WTC11 (cell line): ENCODE results near the gene CERCAM. TPM values are rescaled to one million over a fixed set of nuclear protein-coding genes. Genes with fewer than 3 reads are reported as not detected.

Source experiments
- ATAC-seq: fragments of 200-7000 bp; cut with Tn5 transposase; 2 replicates; pipeline ENCODE4 v1.10.0; 2021; ENCODE audit warnings: mild to moderate bottlenecking, moderate library complexity
- CTCF ChIA-PET: fragments of 300-600 bp; sonication (Branson Sonifier 250); formaldehyde crosslinking; loops from one replicate; lab custom pipeline; 2021; ENCODE audit warnings: antibody characterized with exemption; lab: Charles Lee
- POLR2A ChIA-PET: fragments of 350-600 bp; sonication (Branson Sonifier 250); formaldehyde crosslinking; loops from one replicate; lab custom pipeline; 2021; ENCODE audit warnings: antibody characterized with exemption; lab: Charles Lee
- DNase-seq: peaks from one replicate; pipeline ENCODE4 v3.0.0; 2021; ENCODE audit warnings: low spot score
- H3K27ac Mint-ChIP-seq: 2 replicates; pipeline ENCODE4 v1.8.0; 2021; ENCODE audit warnings: mixed read lengths
- H3K27me3 Mint-ChIP-seq: 2 replicates; pipeline ENCODE4 v1.8.0; 2021; ENCODE audit warnings: low read depth, mild to moderate bottlenecking, moderate library complexity, mixed read lengths
- H3K36me3 Mint-ChIP-seq: 2 replicates; pipeline ENCODE4 v1.8.0; 2021; ENCODE audit warnings: mixed read lengths
- H3K4me1 Mint-ChIP-seq: 2 replicates; pipeline ENCODE4 v1.8.0; 2022; ENCODE audit warnings: mixed read lengths
- H3K4me3 Mint-ChIP-seq: 2 replicates; pipeline ENCODE4 v1.8.0; 2021; ENCODE audit warnings: mild to moderate bottlenecking, moderate library complexity, mixed read lengths
- H3K9me3 Mint-ChIP-seq: 2 replicates; pipeline ENCODE4 v1.8.0; 2021; ENCODE audit warnings: mixed read lengths
- ATF3 ChIP-seq: sonication (generic); formaldehyde crosslinking; conservative IDR thresholded peaks from 2 replicates; pipeline ENCODE4 v1.8.1; 2022; ENCODE audit warnings: mild to moderate bottlenecking, missing genetic modification reagents
- CREM ChIP-seq: sonication (generic); formaldehyde crosslinking; IDR thresholded peaks from 2 replicates; pipeline ENCODE4 v1.8.1; 2022; ENCODE audit warnings: mild to moderate bottlenecking, missing genetic modification reagents, moderate library complexity
- FOXK1 ChIP-seq: sonication (generic); formaldehyde crosslinking; IDR thresholded peaks from 2 replicates; pipeline ENCODE4 v1.8.0; 2022; ENCODE audit warnings: mild to moderate bottlenecking, moderate library complexity, missing genetic modification reagents
- HMGXB4 ChIP-seq: sonication (generic); formaldehyde crosslinking; IDR thresholded peaks from 2 replicates; pipeline ENCODE4 v1.8.1; 2023; ENCODE audit warnings: mild to moderate bottlenecking, moderate library complexity, missing genetic modification reagents
- PREB ChIP-seq: sonication (generic); formaldehyde crosslinking; IDR thresholded peaks from 2 replicates; pipeline ENCODE4 v1.8.1; 2022; ENCODE audit warnings: mild to moderate bottlenecking, missing genetic modification reagents, moderate library complexity, borderline replicate concordance
- USF2 ChIP-seq: sonication (generic); formaldehyde crosslinking; IDR thresholded peaks from 2 replicates; pipeline ENCODE4 v1.8.1; 2023; ENCODE audit warnings: mild to moderate bottlenecking, missing genetic modification reagents, moderate library complexity
- ZNF263 ChIP-seq: sonication (generic); formaldehyde crosslinking; IDR thresholded peaks from 2 replicates; pipeline ENCODE4 v1.8.1; 2022; ENCODE audit warnings: low read depth, mild to moderate bottlenecking, moderate library complexity, missing genetic modification reagents
- ZNF281 ChIP-seq: sonication (generic); formaldehyde crosslinking; IDR thresholded peaks from 2 replicates; pipeline ENCODE4 v1.8.0; 2023; ENCODE audit warnings: mild to moderate bottlenecking, missing genetic modification reagents
- ZNF425 ChIP-seq: fragments of 250-450 bp; sonication (Bioruptor Pico); conservative IDR thresholded peaks from 2 replicates; pipeline ENCODE4 v1.9.0; 2021; ENCODE audit warnings: mild to moderate bottlenecking
- ZSCAN18 ChIP-seq: fragments of 250-450 bp; sonication (Bioruptor Pico); IDR thresholded peaks from 2 replicates; pipeline ENCODE4 v2.1.2; 2022; ENCODE audit warnings: mild to moderate bottlenecking, moderate library complexity
- total RNA-seq: library from RNA; stranded (reverse); gene quantifications from 3 replicates; pipeline ENCODE4 v1.2.3, GENCODE V29; 2021

Gene CERCAM
- total RNA-seq, 1 experiment from 2014 or later, result 15.2 TPM

GRCh38 chr9:128394379-128395168, 26.1 kb upstream of the CERCAM start:
- peak; percentile 43 for TF ChIP-seq USF2 (CRISPR knock-in tag)
- TF ChIP-seq HMGXB4, result no peak
- TF ChIP-seq, all 79 proteins: peak for 1
- H3K27ac Mint-ChIP-seq, result no peak overlapping the region
- H3K27me3 Mint-ChIP-seq, result peaks cover 97% of the 10 kb centered on the region
- H3K4me3 Mint-ChIP-seq, result peak overlapping the region; percentile 63
- no peaks in the 10 kb centered on the region; the same call in none of the 2 replicates for H3K36me3 Mint-ChIP-seq
- ChIA-PET CTCF (interaction anchor here (0.9 to 8.3 kb wide), 7 partner anchors 10 to 140 kb away, joined by 3 to 74 read pairs (median 3); no protein-coding TSS in a partner anchor), POLR2A (no interaction called here)
- no peak for DNase-seq
- H3K4me1 Mint-ChIP-seq, result peaks cover 57% of the 10 kb centered on the region
- ATAC-seq, result peak; percentile 1; the same call in 1 of the 2 replicates
- H3K9me3 Mint-ChIP-seq, result no peaks in the 10 kb centered on the region

- DNase-seq, result peak; percentile 39
- Mint-ChIP-seq H3K4me1 (peaks cover 33% of the 10 kb centered on the region), H3K36me3 (no peaks in the 10 kb centered on the region; the same call in 1 of the 2 replicates)
- no peak for TF ChIP-seq PREB (CRISPR knock-in tag)
- TF ChIP-seq ZSCAN18 (CRISPR knock-in tag), result no peak
- TF ChIP-seq CREM (CRISPR knock-in tag), result no peak
- no peak for TF ChIP-seq ZNF263 (CRISPR knock-in tag)
- TF ChIP-seq ATF3 (CRISPR knock-in tag), result no peak
- TF ChIP-seq ZNF425 (CRISPR knock-in tag), result no peak
- TF ChIP-seq ZNF281 (CRISPR knock-in tag), result peak; percentile 23; the same call in 1 of the 2 replicates
- peak; percentile 31; the same call in 1 of the 2 replicates for TF ChIP-seq FOXK1 (CRISPR knock-in tag)
- TF ChIP-seq, all 79 proteins: peak for 2
- Mint-ChIP-seq H3K4me3 (no peak overlapping the region; the same call in 1 of the 2 replicates), H3K27me3 (peaks cover 97% of the 10 kb centered on the region), H3K9me3 (no peaks in the 10 kb centered on the region), H3K27ac (no peak overlapping the region)
- ChIA-PET CTCF (interaction anchor here (0.6 to 3.5 kb wide), 10 partner anchors 10 to 1229 kb away, joined by 4 to 19 read pairs (median 6); partner anchors contain the start of genes CERCAM and NTMT1), POLR2A (no interaction called here)
- peak; percentile 41 for ATAC-seq
Measured at GRCh38 chr9:128396970-128397613, 23.6 kb upstream of the CERCAM start.
